K562 (cell line): Measurements from ENCODE around the gene PPP1R14B. TPM values are rescaled to one million over a fixed set of nuclear protein-coding genes. Genes with fewer than 3 reads are reported as not detected.

Source experiments
- ATAC-seq: fragments of 200-7000 bp; cut with Tn5 transposase; 3 replicates; pipeline ENCODE4 v1.9.1; 2020; ENCODE audit warnings: moderate library complexity
- BruUV-seq: library from RNA; stranded (reverse); fragments of 400-500 nt; replicated peaks from 2 replicates; lab custom pipeline; 2021; lab: Mats Ljungman, UMichigan
- CTCF ChIA-PET: fragments of 300-600 bp; formaldehyde crosslinking; extraction: SDS; loops from one replicate; lab custom pipeline; 2021; ENCODE audit warnings: low intra/inter-chr PET ratio; lab: Yijun Ruan, JAX
- POLR2A ChIA-PET: fragments of 300-600, 350-650 bp; sonication (Branson Sonifier 250); formaldehyde crosslinking; extraction: SDS; loops from one replicate; lab custom pipeline; 2021; ENCODE audit warnings: antibody characterized with exemption, inconsistent platforms; lab: Yijun Ruan, JAX
- DNase-seq, 4 experiments: peaks; one replicate each; pipeline versions ENCODE4 v3.0.0 to v3.0.0-alpha.2; 2011 to 2018; ENCODE audit warnings: low spot score in 3 of 4, mixed read lengths in 3 of 4; ENCODE audit errors: extremely low read depth in 1 of 4
- FAIRE-seq: peaks from 2 replicates; lab custom pipeline; 2011; peaks lifted over from hg19 to GRCh38; lab: Jason Lieb, UNC
- H2AFZ ChIP-seq: 2 replicates; pipeline ENCODE4 v1.6.0; 2011; ENCODE audit warnings: low read depth, low read length, control low read depth, inconsistent platforms
- H3K27ac ChIP-seq: fragments of 200-600 bp; 3 replicates; pipeline ENCODE4 v1.8.0; 2011; ENCODE audit warnings: low read depth, mild to moderate bottlenecking, control low read depth, inconsistent platforms, low read length, moderate library complexity, mixed read lengths; ENCODE audit errors: extremely low read depth
- H3K27me3 ChIP-seq, 2 experiments: fragments of 300-600 bp in 1 of 2; 2 replicates in 1 of 2; 3 replicates in 1 of 2; pipeline versions ENCODE4 v1.6.0 to v1.8.0; 2011; ENCODE audit warnings: inconsistent platforms in 2 of 2, low read length in 2 of 2, mild to moderate bottlenecking in 1 of 2, mixed read lengths in 1 of 2, moderate library complexity in 1 of 2; ENCODE audit not compliant: control insufficient read depth in 2 of 2, insufficient read depth in 2 of 2
- H3K36me3 ChIP-seq: fragments of 300-600 bp; 3 replicates; pipeline ENCODE4 v1.8.0; 2011; ENCODE audit warnings: mild to moderate bottlenecking, low read length, inconsistent platforms; ENCODE audit not compliant: control insufficient read depth, insufficient read depth
- H3K4me1 ChIP-seq, 2 experiments: fragments of 200-600 bp in 1 of 2; replicated peaks in 1 of 2; 2 replicates in 1 of 2; 3 replicates in 1 of 2; pipeline versions ENCODE4 v1.5.1 to v1.8.0; 2011; ENCODE audit warnings: inconsistent platforms in 2 of 2, low read length in 2 of 2, mild to moderate bottlenecking in 1 of 2, mixed read lengths in 1 of 2, moderate library complexity in 1 of 2; ENCODE audit not compliant: control insufficient read depth in 2 of 2, insufficient read depth in 2 of 2
- H3K4me2 ChIP-seq: 2 replicates; pipeline ENCODE4 v1.6.1; 2011; ENCODE audit warnings: low read length, control low read depth, inconsistent platforms, mixed read lengths; ENCODE audit not compliant: insufficient read depth
- H3K4me3 ChIP-seq: fragments of 200-600 bp; sonication (generic), shearing (Covaris generic); 2 replicates; pipeline ENCODE4 v1.5.1; 2016; ENCODE audit warnings: control low read depth, inconsistent platforms
- H3K79me2 ChIP-seq: fragments of 200-600 bp; 3 replicates; pipeline ENCODE4 v1.8.0; 2011; ENCODE audit warnings: low read length, inconsistent platforms; ENCODE audit not compliant: control insufficient read depth, insufficient read depth
- H3K9ac ChIP-seq, 2 experiments: 2 replicates each; pipeline versions ENCODE4 v1.6.0 to v1.6.1; 2011; ENCODE audit warnings: low read depth in 2 of 2, low read length in 2 of 2, control low read depth in 1 of 2, inconsistent platforms in 1 of 2, mild to moderate bottlenecking in 1 of 2, mixed read lengths in 1 of 2; ENCODE audit not compliant: insufficient read depth in 1 of 2
- H3K9me1 ChIP-seq: one replicate; pipeline ENCODE4 v1.6.0; 2011; ENCODE audit warnings: inconsistent platforms, mild to moderate bottlenecking, low read length, moderate library complexity; ENCODE audit not compliant: control insufficient read depth, insufficient read depth
- H3K9me3 ChIP-seq: replicated peaks from 2 replicates; pipeline ENCODE4 v1.5.1; 2011; ENCODE audit warnings: low read depth, low read length, inconsistent platforms; ENCODE audit not compliant: control insufficient read depth, insufficient read depth
- H4K20me1 ChIP-seq: replicated peaks from 2 replicates; pipeline ENCODE4 v1.6.1; 2011; ENCODE audit warnings: low read length, inconsistent platforms, mixed read lengths; ENCODE audit not compliant: control insufficient read depth, insufficient read depth
- BRD4 ChIP-seq: fragments of 200-600 bp; sonication (generic); IDR thresholded peaks from 2 replicates; pipeline ENCODE4 v1.6.1; 2017; ENCODE audit warnings: inconsistent platforms
- LEF1 ChIP-seq: fragments of 450-650 bp; IDR thresholded peaks from 2 replicates; pipeline ENCODE4 v1.6.1; 2016; ENCODE audit warnings: mild to moderate bottlenecking
- PCBP1 ChIP-seq: fragments of 200-400 bp; formaldehyde crosslinking; IDR thresholded peaks from 2 replicates; pipeline ENCODE4 v1.6.1; 2018; ENCODE audit warnings: mild to moderate bottlenecking, low read depth, low read length; ENCODE audit not compliant: poor library complexity, severe bottlenecking
- PHF8 ChIP-seq: fragments of 200-600 bp; sonication (generic); IDR thresholded peaks from 2 replicates; pipeline ENCODE4 v1.6.1; 2012; ENCODE audit warnings: mixed run types, mild to moderate bottlenecking, inconsistent platforms, low read length, moderate library complexity, borderline replicate concordance
- RBFOX2 ChIP-seq: fragments of 200-400 bp; formaldehyde crosslinking; IDR thresholded peaks from 2 replicates; pipeline ENCODE4 v1.6.1; 2017; ENCODE audit warnings: low read depth, mild to moderate bottlenecking, low read length, moderate library complexity
- ZNF586 ChIP-seq: fragments of 450-650 bp; formaldehyde crosslinking; conservative IDR thresholded peaks from 2 replicates; pipeline ENCODE4 v1.4.0; 2020; ENCODE audit warnings: mild to moderate bottlenecking, moderate library complexity
- WGBS: fragments of 100-300 bp; shearing (Covaris generic); methylation state at CpG from one replicate; pipeline ENCODE4 v1.1.6; 2016; ENCODE audit warnings: low coverage, mixed read lengths; ENCODE audit not compliant: insufficient coverage; ENCODE audit errors: missing lambda C conversion rate; 5-methylcytosine and 5-hydroxymethylcytosine counted together
- in situ Hi-C: fragments of 300-500 bp; cut with MboI; formaldehyde crosslinking; loops from 4 replicates; pipeline ENCODE4 v1.15.0; 2018; ENCODE audit warnings: inconsistent platforms, mixed read lengths
- intact Hi-C: fragments of 100-400 bp; cut with micrococcal nuclease; formaldehyde crosslinking; loops from 2 replicates; pipeline ENCODE4 v1.14.2; 2022
- polyA plus RNA-seq, 8 experiments: library from polyadenylated mRNA; depleted of rRNA in 4 of 8; stranded (reverse) in 5 of 8; unstranded in 3 of 8; fragments of >200 nt; fragmentation: Nextera tagmentation in 2 of 8; fragmentation: Illumina TruSeq in 1 of 8; extraction: Ambion mirVana in 2 of 8; extraction: Trizol in 1 of 8; gene quantifications; 2 replicates each; pipeline versions ENCODE4 v1.2.1 to v1.2.3, GENCODE V29; 2011 to 2014; ENCODE audit warnings: inconsistent platforms in 1 of 8, missing spikeins in 1 of 8
- total RNA-seq, 7 experiments: library from RNA; depleted of rRNA in 6 of 7; stranded (reverse); fragments of >200 nt in 6 of 7; fragmentation: Illumina TruSeq in 2 of 7; extraction: Trizol in 2 of 7; gene quantifications; 2 replicates each; pipeline versions ENCODE4 v1.2.1 to v1.2.3, GENCODE V29; 2011 to 2021; ENCODE audit warnings: low replicate concordance in 1 of 7
- TF ChIP-seq, protein P1 (sequence below): fragments of 450-650 bp; IDR thresholded peaks from 2 replicates; pipeline ENCODE4 v1.6.1; 2016

The PPP1R14B gene
- total and polyA plus RNA-seq, 9 of the 15 experiments (the other 6 are each of a cell fraction or from before 2014, with no cell fraction given): 7.7 to 566 (median 212) TPM

GRCh38 chr11:64266339-64266738, 19.6 kb upstream of the PPP1R14B start:
- CTCF ChIA-PET: no interaction called here
- H3K9ac ChIP-seq: no peak overlapping the region

More at GRCh38 chr11:64266339-64266738, 19.6 kb upstream of the PPP1R14B start:
- no peak overlapping the region for H2AFZ ChIP-seq
- POLR2A ChIA-PET: interaction anchor here (4.5 kb wide), 1 partner anchor 19 kb away, joined by 58 read pairs; the partner anchor contains the start of gene PPP1R14B
- no peak overlapping the region for H3K27ac ChIP-seq
- intact Hi-C loops: no loop called here
- H3K4me3 ChIP-seq: no peak overlapping the region
- WGBS: 86% methylated on average over 11 of the region's 15 CpGs
- no peak for DNase-seq
- no peak for TF ChIP-seq LEF1
- no peak for TF ChIP-seq PHF8
- TF ChIP-seq, protein P1, sequence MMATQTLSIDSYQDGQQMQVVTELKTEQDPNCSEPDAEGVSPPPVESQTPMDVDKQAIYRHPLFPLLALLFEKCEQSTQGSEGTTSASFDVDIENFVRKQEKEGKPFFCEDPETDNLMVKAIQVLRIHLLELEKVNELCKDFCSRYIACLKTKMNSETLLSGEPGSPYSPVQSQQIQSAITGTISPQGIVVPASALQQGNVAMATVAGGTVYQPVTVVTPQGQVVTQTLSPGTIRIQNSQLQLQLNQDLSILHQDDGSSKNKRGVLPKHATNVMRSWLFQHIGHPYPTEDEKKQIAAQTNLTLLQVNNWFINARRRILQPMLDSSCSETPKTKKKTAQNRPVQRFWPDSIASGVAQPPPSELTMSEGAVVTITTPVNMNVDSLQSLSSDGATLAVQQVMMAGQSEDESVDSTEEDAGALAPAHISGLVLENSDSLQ: no peak
- TF ChIP-seq ZNF586 (CRISPR knock-in tag): no peak
- peak; percentile 13; the same call in 1 of the 2 replicates for TF ChIP-seq RBFOX2
- TF ChIP-seq PCBP1: no peak
- TF ChIP-seq BRD4: no peak
- H3K4me1 ChIP-seq: peaks cover 15 to 58% of the 10 kb centered on the region in 2 experiments
- FAIRE-seq: no peak
- H3K79me2 ChIP-seq: peaks cover 18% of the 10 kb centered on the region; the same call in 2 of the 3 replicates
- H4K20me1 ChIP-seq: no peaks in the 10 kb centered on the region
- in situ Hi-C loops: no loop called here
- H3K36me3 ChIP-seq: peaks cover 62% of the 10 kb centered on the region
- no TSS peak for BruUV-seq
- H3K9me1 ChIP-seq: peaks cover 3% of the 10 kb centered on the region
- no peak for ATAC-seq
- no peaks in the 10 kb centered on the region for H3K9me3 ChIP-seq
- no peaks in the 10 kb centered on the region for H3K27me3 ChIP-seq
- no peak overlapping the region for H3K4me2 ChIP-seq
